Activated T-cell treated with anti-CD3 and anti-CD28 coated beads, Interleukin-2, amount 50 U/mL, for 1 hour (primary cell): Measurements from ENCODE around the gene AGRN.
"Not testable (repeated sequence)": the region's sequence is repeated elsewhere in the genome, so short reads cannot be mapped to it uniquely, and the experiment has no call there.

Experiments
- DNase-seq: peaks from one replicate; pipeline ENCODE4 v3.0.0-alpha.2; 2020

Gene AGRN

GRCh38 chr1:1021010-1021919 is 1.3 kb downstream of the AGRN start:
- DNase-seq, result no peak

GRCh38 chr1:1021920-1022259 is 2.0 kb downstream of the AGRN start:
- no peak for DNase-seq

DNA sequence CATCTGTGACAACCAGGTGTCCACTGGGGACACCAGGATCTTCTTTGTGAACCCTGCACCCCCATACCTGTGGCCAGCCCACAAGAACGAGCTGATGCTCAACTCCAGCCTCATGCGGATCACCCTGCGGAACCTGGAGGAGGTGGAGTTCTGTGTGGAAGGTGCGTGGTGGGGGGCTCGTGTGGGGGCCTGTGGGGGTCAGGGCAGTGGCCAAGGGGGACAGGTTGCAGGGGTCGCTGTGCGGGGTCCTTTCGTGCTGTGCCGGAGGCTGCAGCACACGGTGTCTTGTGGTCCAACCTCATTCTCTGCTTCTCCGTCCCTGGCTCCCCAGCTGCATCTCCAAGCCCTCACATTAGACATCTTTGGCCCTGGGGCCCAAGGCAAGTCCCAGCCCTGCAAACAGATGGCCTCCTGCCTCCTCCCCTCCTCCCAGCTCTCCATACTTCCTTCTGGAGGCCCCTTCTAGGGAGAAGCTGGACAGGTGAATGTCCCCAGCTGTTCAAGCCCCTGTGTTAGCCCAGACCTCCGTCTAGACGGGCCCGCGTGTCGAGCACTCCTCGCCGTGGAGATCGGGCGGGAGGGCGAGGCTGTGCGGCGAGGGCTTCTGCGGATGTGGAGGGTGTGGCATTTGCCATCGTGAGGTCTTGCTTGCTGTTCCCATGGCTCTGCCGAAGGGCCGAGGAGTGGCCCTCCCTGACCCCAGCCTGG is 2.5 kb downstream of the AGRN start:
- no peak for DNase-seq

DNA sequence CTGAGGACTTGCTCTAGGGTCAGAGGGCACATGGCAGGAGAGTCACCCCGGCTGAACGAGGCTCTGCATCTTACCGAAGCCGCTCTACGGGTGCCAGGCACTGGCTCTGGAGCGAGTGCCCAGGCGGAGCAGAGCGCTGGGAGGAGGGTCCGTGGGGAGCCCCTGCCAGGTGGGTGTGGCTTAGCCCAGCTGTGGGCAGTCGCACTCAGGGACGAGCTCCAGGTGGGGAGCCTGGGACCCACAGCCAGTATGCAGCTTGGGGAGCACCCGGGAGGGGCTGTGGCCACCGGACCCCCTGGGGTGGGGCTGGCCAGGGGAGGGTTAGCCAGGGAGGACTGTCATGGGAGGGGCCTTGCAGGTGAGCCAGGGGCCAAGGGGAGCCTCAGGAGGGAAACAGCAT is 3.8 kb downstream of the AGRN start:
- no peak for DNase-seq

DNA sequence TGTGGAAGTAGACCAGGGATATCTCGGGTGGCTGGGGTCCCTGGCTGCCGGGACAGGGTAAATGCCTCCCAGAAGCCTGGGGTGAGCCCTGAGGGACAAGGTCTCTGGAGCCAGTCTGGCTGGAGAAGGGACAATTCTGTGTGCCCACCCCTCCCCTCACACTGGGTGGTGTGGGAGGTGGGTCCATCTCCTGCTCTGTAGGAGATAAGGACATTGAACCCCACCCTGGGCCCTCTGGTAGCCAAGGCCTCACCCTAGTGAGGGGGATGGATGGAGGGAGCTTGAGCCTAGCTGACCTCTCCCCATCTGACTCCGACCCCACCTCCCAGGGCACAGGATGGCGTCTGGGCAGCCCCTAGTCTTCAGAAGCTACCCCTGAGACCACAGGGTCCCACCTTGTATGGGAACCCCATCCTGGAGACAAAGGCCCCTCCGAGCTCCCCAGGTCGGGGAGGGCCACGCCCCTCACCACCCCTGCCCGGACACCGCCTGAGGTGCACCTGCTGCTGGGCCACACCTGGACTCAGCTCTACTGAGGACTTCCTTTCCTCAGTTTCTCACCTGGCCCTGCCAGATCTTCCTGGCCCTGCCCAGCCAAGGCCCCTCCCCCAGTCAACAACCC is 4.3 kb downstream of the AGRN start:
- DNase-seq, result no peak

GRCh38 chr1:1024771-1025699 is 5.1 kb downstream of the AGRN start:
- no peak for DNase-seq

DNA sequence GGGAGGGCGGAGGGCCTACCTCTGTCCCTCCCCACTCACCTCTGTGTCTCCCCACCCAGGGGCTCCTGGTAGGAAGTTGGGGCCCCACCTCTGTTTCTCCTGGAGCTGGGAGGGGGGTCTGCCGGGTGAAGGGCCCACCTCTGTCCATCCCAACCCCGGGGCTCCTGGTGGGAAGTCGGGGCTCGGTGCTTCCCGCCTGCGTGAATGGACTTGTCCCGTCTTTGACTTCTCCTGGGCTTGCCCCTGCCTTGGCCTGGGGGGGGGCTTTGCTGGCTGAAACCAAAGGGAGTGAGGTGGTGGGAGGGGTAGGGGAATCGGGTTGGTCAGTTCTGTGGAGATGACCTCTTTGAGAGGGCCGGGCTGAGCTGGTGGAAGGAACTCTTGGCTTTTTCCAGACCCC is 5.8 kb downstream of the AGRN start:
- no peak for DNase-seq

DNA sequence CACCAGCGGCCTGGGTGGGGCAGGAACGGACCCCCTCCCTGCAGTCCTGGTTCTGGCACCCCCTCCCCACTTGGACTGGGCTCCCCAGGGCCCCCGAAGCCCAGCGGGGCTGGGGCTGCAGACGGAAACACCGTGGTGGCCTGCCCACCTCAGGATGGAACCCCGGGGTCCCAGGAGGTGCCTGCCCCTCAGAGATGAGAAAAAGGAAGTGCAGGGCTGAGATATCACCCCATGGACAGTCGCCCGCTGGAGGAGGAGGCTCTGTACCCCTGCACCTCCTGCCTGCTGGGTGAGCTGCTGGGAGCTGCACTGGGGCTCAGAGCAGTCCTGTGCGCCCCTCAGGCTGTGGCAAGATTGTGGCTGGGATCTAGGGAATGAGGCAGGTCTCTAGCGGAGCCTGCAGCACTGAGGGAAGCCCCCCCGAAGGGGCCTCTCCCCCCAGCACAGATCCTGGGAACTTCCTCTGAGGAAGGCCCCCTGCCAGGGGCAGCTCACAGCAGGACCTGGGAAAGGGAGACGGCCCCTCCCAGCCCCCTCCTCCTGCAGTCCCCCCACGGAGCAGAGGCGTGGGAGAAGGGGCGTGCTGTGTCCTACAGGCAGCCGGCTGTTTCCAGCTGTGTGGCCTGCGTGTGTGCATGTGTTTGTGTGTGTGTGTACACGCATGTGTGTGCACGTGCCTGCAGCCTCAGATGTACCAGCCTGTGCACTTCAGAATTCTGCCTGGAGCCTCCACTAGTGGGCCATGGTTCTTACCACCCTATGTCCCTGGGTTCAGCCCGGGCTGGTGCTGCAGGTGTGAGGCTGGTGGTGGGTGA is 6.9 kb downstream of the AGRN start:
- no peak for DNase-seq

- DNase-seq, result no peak
Observed at GRCh38 chr1:1027791-1028190, 7.9 kb downstream of the AGRN start.

DNA sequence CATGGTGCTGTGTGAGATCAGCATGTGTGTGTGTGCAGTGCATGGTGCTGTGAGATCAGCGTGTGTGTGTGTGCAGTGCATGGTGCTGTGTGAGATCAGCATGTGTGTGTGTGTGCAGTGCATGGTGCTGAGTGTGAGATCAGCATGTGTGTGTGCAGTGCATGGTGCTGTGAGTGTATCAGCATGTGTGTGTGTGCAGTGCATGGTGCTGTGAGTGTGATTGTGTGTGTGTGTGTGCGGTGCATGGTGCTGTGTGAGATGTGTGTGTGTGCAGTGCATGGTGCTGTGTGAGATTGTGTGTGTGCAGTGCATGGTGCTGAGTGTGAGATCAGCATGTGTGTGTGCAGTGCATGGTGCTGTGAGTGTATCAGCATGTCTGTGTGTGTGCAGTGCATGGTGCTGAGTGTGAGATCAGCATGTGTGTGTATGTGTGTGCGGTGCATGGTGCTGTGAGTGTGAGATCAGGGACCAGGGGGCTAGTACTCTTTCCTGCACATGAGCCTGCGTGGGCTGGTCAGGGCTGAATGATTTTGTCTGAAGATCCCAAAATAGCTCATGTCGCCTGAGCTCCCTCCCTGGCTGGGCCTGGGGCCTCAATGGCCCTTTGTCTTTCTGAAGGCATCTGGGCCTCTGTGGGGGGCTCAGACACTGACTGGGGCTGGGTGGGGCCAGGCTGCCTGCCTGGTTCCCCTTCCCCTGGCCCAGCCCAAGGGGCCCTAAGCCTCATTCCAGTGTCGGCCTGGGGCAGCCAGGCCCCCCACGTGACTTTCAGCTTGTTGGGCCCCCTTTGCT is 11.1 kb downstream of the AGRN start:
- not testable (repeated sequence) for DNase-seq

DNA sequence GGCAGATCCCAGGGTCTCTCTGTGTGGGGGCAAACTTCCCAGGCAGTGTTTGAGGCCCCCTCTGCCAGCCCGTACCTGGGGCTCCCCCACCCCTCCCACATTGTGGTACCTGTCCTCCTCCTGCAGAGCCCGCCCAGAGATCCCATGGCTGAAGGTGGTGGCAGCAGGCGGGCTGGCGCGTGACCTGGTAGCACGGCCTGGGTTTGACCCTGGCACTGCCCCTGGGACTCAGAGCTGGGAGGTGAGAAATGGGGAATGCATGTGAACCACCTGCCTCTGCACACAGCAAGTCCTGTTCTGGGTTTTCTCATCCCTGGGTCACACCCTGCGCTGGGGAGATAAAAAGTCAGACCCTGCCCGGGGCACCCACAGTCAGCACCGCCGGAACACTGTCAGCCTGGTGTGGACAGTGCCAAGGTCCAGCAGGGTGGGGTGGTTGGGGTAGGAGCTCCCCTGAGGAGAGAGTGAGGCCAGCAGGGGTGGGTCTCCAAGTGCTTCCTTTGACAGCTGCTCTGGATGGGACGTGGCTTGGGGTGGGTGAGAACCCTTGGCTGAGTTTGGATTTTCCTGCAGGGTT is 11.8 kb downstream of the AGRN start:
- DNase-seq, result no peak

DNA sequence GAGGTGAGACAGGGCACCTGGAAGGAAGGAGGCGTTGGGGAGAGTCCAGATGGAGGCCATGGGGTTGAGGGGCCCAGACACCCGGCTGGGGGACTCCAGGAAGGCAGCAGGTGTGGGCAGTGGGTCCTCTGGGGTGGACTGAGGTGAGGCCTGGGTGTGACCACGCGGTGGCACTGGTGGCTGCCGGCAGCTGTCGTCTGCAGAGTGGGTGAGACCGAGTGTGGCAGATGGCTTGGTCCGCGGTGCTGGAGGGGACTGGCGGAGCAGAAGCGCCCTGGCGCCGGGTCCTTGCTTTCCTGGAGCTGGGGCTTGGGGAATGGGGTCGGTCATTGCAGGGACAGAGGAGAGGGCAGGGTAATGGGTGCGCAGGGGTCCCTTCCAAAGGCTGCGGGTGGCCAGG is 12.5 kb downstream of the AGRN start:
- no peak for DNase-seq

- peak; percentile 88 for DNase-seq
Observed at GRCh38 chr1:1033009-1033587, 13.2 kb downstream of the AGRN start.

GRCh38 chr1:1033731-1034438 is 14.0 kb downstream of the AGRN start:
- peak; percentile 50 for DNase-seq

GRCh38 chr1:1034439-1034781 is 14.5 kb downstream of the AGRN start:
- peak; percentile 46 for DNase-seq

DNA sequence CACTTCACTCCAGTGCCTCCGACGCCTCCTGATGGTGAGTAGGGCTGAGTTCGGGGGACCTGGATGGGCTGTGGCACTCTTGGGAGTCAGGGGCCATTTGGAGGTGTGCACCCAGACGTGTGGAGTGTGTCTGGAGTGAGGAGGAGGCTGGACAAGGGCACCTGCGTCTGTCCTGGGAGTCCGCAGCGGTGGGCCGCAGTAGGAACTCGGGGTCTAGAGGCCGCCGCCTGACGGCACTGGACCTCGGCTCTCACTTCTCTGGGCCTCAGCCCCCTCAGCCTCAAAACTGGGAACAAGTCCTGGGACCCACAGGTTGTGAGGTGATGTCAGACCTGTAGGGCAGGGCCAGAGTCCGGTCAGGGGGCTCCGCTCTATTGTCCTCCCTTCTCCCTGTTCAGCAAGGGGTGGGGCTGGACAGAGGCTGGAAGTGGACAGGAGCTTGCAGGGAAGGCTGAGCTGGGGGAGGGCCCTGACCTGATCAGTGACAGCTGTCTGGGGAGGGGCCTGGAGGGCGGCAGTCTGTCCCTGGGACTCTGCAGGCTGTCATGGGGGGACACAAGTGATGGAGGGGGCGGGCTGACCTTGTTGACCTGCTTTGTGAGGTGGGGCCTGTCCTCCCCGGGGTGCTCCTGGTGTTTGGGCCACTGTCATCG is 15.5 kb downstream of the AGRN start:
- DNase-seq, result no peak

- DNase-seq, result no peak
Observed at GRCh38 chr1:1037366-1038327, 17.7 kb downstream of the AGRN start.

GRCh38 chr1:1038694-1039093 is 18.8 kb downstream of the AGRN start:
- DNase-seq, result no peak
